AML-193 (cell line): ENCODE data around the gene CASKIN2.

Experiments used
- DNase-seq, 2 experiments: peaks; one replicate each; lab custom pipeline; 2025; lab: John Stamatoyannopoulos, UW

Gene CASKIN2

GRCh38 chr17:75546181-75546580 lies 30.8 kb upstream of the CASKIN2 start:
- no peak for DNase-seq

GRCh38 chr17:75544250-75544649 lies 28.9 kb upstream of the CASKIN2 start:
- DNase-seq, result no peak

GRCh38 chr17:75542728-75543336 lies 27.5 kb upstream of the CASKIN2 start:
- DNase-seq, result no peak

GRCh38 chr17:75542229-75542628 lies 26.9 kb upstream of the CASKIN2 start:
- no peak for DNase-seq

- DNase-seq, result no peak
Observed at GRCh38 chr17:75540923-75541503, 25.7 kb upstream of the CASKIN2 start.

GRCh38 chr17:75539967-75540729 lies 24.8 kb upstream of the CASKIN2 start:
- DNase-seq, result no peak

- no peak for DNase-seq
Observed at GRCh38 chr17:75536366-75536765, 21.0 kb upstream of the CASKIN2 start.

- no peak for DNase-seq
Observed at GRCh38 chr17:75535871-75536270, 20.5 kb upstream of the CASKIN2 start.

- DNase-seq, result no peak
Observed at GRCh38 chr17:75535119-75535537, 19.8 kb upstream of the CASKIN2 start.

- no peak for DNase-seq
Observed at GRCh38 chr17:75531721-75532072, 16.4 kb upstream of the CASKIN2 start.

- DNase-seq, result no peak
Observed at GRCh38 chr17:75530837-75531720, 15.7 kb upstream of the CASKIN2 start.

- no peak for DNase-seq
Observed at GRCh38 chr17:75526555-75527270, 11.4 kb upstream of the CASKIN2 start.

- DNase-seq, result no peak
Observed at GRCh38 chr17:75525806-75526554, 10.6 kb upstream of the CASKIN2 start.

GRCh38 chr17:75524970-75525805 lies 9.9 kb upstream of the CASKIN2 start, which contains the start of gene LLGL2:
LLGL2 (plus strand) TSS chr17:75525697; CDS start chr17:75543427, 17,730 bp downstream.
- DNase-seq, result peak; percentile 66 to 77

GRCh38 chr17:75524269-75524969 lies 9.1 kb upstream of the CASKIN2 start:
- DNase-seq, result no peak

GRCh38 chr17:75523647-75524046 lies 8.3 kb upstream of the CASKIN2 start:
- no peak for DNase-seq

- DNase-seq, result no peak
Observed at GRCh38 chr17:75521951-75522727, 6.8 kb upstream of the CASKIN2 start.

GRCh38 chr17:75521290-75521689 lies 6.0 kb upstream of the CASKIN2 start:
- DNase-seq, result no peak
